ENCODE results near the gene TAMALIN.

GRCh38 chr12:52063981-52064649, 57.4 kb downstream of the TAMALIN start:
- TF ChIP-seq CTCF (IDR thresholded peaks at IDR 0.05) (no peak), POLR2A (IDR thresholded peaks at IDR 0.05) (no peak)

All from gastroesophageal sphincter (tissue), 3 donors.